H9 (cell line): ENCODE results near the gene BCAS1. TPM values are rescaled to one million over a fixed set of nuclear protein-coding genes. Genes with fewer than 3 reads are reported as not detected.

ENCODE experiments used
- DNase-seq: peaks from one replicate; pipeline ENCODE4 v3.0.0-alpha.2; 2017
- H2AFZ ChIP-seq: one replicate; pipeline ENCODE4 v1.6.1; 2013; ENCODE audit warnings: mild to moderate bottlenecking, low read length, control low read depth, moderate library complexity
- H2AK5ac ChIP-seq: 2 replicates; pipeline ENCODE4 v1.6.1; 2013; ENCODE audit warnings: low read length, control low read depth, mixed read lengths; ENCODE audit not compliant: insufficient read length
- H2BK120ac ChIP-seq: one replicate; pipeline ENCODE4 v1.6.1; 2013; ENCODE audit warnings: low read depth, mild to moderate bottlenecking, low read length, control low read depth, inconsistent platforms; ENCODE audit not compliant: poor library complexity, severe bottlenecking
- H2BK12ac ChIP-seq: 2 replicates; pipeline ENCODE4 v1.6.1; 2013; ENCODE audit warnings: low read length, control low read depth, mixed read lengths, low read depth; ENCODE audit not compliant: insufficient read length
- H2BK15ac ChIP-seq: 2 replicates; pipeline ENCODE4 v1.6.1; 2013; ENCODE audit warnings: low read depth, low read length, control low read depth
- H2BK20ac ChIP-seq: one replicate; pipeline ENCODE4 v1.6.1; 2013; ENCODE audit warnings: low read depth, mild to moderate bottlenecking, low read length, control low read depth, inconsistent platforms; ENCODE audit not compliant: poor library complexity, severe bottlenecking
- H2BK5ac ChIP-seq: 2 replicates; pipeline ENCODE4 v1.6.1; 2013; ENCODE audit warnings: low read length, control low read depth, mixed read lengths; ENCODE audit not compliant: insufficient read length
- H3K14ac ChIP-seq: 2 replicates; pipeline ENCODE4 v1.6.1; 2013; ENCODE audit warnings: low read length, control low read depth; ENCODE audit not compliant: insufficient read depth
- H3K18ac ChIP-seq: 2 replicates; pipeline ENCODE4 v1.6.1; 2013; ENCODE audit warnings: low read depth, mild to moderate bottlenecking, mixed read lengths, low read length, control low read depth; ENCODE audit not compliant: insufficient read length
- H3K23ac ChIP-seq: 2 replicates; pipeline ENCODE4 v1.6.1; 2013; ENCODE audit warnings: low read length, control low read depth, mixed read lengths, low read depth; ENCODE audit not compliant: insufficient read length
- H3K23me2 ChIP-seq: 2 replicates; pipeline ENCODE4 v1.6.1; 2013; ENCODE audit warnings: low read depth, mild to moderate bottlenecking, mixed read lengths, low read length, control low read depth; ENCODE audit not compliant: insufficient read length, poor library complexity, severe bottlenecking
- H3K27ac ChIP-seq: 2 replicates; pipeline ENCODE4 v1.5.1; 2013; ENCODE audit warnings: low read length, control low read depth, mixed read lengths, low read depth; ENCODE audit not compliant: insufficient read length
- H3K27me3 ChIP-seq: 2 replicates; pipeline ENCODE4 v1.6.1; 2013; ENCODE audit warnings: low read length, control low read depth, inconsistent platforms; ENCODE audit not compliant: insufficient read depth
- H3K4ac ChIP-seq: 2 replicates; pipeline ENCODE4 v1.6.1; 2013; ENCODE audit warnings: low read depth, mild to moderate bottlenecking, control low read depth, inconsistent platforms, low read length, moderate library complexity
- H3K4me1 ChIP-seq: 2 replicates; pipeline ENCODE4 v1.6.1; 2013; ENCODE audit warnings: low read length, control low read depth, inconsistent platforms; ENCODE audit not compliant: insufficient read depth
- H3K4me2 ChIP-seq: 2 replicates; pipeline ENCODE4 v1.6.1; 2013; ENCODE audit warnings: low read length, control low read depth, mixed read lengths; ENCODE audit not compliant: insufficient read length, insufficient read depth
- H3K56ac ChIP-seq: 2 replicates; pipeline ENCODE4 v1.6.1; 2013; ENCODE audit warnings: low read depth, mild to moderate bottlenecking, mixed read lengths, low read length, control low read depth; ENCODE audit not compliant: insufficient read length
- H3K79me1 ChIP-seq: 2 replicates; pipeline ENCODE4 v1.6.1; 2013; ENCODE audit warnings: low read depth, mild to moderate bottlenecking, moderate library complexity, low read length, control low read depth, inconsistent platforms; ENCODE audit not compliant: insufficient read depth, poor library complexity, severe bottlenecking
- H3K79me2 ChIP-seq: 2 replicates; pipeline ENCODE4 v1.6.1; 2013; ENCODE audit warnings: low read length, control low read depth, inconsistent platforms; ENCODE audit not compliant: insufficient read depth
- H3K9ac ChIP-seq: 2 replicates; pipeline ENCODE4 v1.6.1; 2013; ENCODE audit warnings: low read length, control low read depth, mixed read lengths; ENCODE audit not compliant: insufficient read length; ENCODE audit errors: extremely low read depth
- H3K9me3 ChIP-seq: one replicate; pipeline ENCODE4 v1.6.1; 2013; ENCODE audit warnings: low read depth, low read length, inconsistent platforms; ENCODE audit not compliant: control insufficient read depth
- H3T11ph ChIP-seq: one replicate; pipeline ENCODE4 v1.6.1; 2013; ENCODE audit warnings: mild to moderate bottlenecking, low read length, control low read depth, inconsistent platforms
- H4K20me1 ChIP-seq: one replicate; pipeline ENCODE4 v1.6.1; 2013; ENCODE audit not compliant: control insufficient read depth, insufficient read length, insufficient read depth
- H4K5ac ChIP-seq: 2 replicates; pipeline ENCODE4 v1.6.1; 2013; ENCODE audit warnings: low read depth, mild to moderate bottlenecking, mixed read lengths, low read length, control low read depth; ENCODE audit not compliant: insufficient read length
- H4K8ac ChIP-seq: replicated peaks from 2 replicates; pipeline ENCODE4 v1.6.1; 2013; ENCODE audit warnings: low read length, control low read depth, mixed read lengths, low read depth; ENCODE audit not compliant: insufficient read length
- H4K91ac ChIP-seq: 2 replicates; pipeline ENCODE4 v1.6.1; 2013; ENCODE audit warnings: low read depth, mild to moderate bottlenecking, moderate library complexity, mixed read lengths, low read length, control low read depth; ENCODE audit not compliant: insufficient read length
- H3K27ac Mint-ChIP-seq, 3 experiments: 2 replicates in 2 of 3; 3 replicates in 1 of 3; pipeline ENCODE4 v1.8.0; 2020 to 2021; ENCODE audit warnings: mixed read lengths in 3 of 3, mild to moderate bottlenecking in 1 of 3, moderate library complexity in 1 of 3
- H3K27me3 Mint-ChIP-seq: 2 replicates; pipeline ENCODE4 v1.8.0; 2021; ENCODE audit warnings: low read depth, mild to moderate bottlenecking, moderate library complexity, mixed read lengths
- H3K36me3 Mint-ChIP-seq, 3 experiments: 2 replicates in 2 of 3; 3 replicates in 1 of 3; pipeline ENCODE4 v1.8.0; 2020 to 2021; ENCODE audit warnings: low read depth in 3 of 3, mixed read lengths in 3 of 3; ENCODE audit not compliant: insufficient read depth in 1 of 3
- H3K4me1 Mint-ChIP-seq, 2 experiments: 2 replicates each; pipeline ENCODE4 v1.8.0; 2020; ENCODE audit warnings: mixed read lengths in 2 of 2
- H3K4me3 Mint-ChIP-seq, 2 experiments: 2 replicates in 1 of 2; 3 replicates in 1 of 2; pipeline ENCODE4 v1.8.0; 2020 to 2021; ENCODE audit warnings: mild to moderate bottlenecking in 2 of 2, mixed read lengths in 2 of 2, moderate library complexity in 1 of 2
- H3K9me3 Mint-ChIP-seq, 2 experiments: 2 replicates in 1 of 2; 3 replicates in 1 of 2; pipeline ENCODE4 v1.8.0; 2020; ENCODE audit warnings: mild to moderate bottlenecking in 2 of 2, mixed read lengths in 2 of 2, moderate library complexity in 1 of 2
- CTCF ChIP-seq: fragments of 200-600 bp; sonication (generic); conservative IDR thresholded peaks from 3 replicates; pipeline ENCODE4 v1.8.0; 2021; ENCODE audit warnings: antibody characterized with exemption, mild to moderate bottlenecking
- WGBS: extraction: QIAGEN DNeasy Blood & Tissue Kit; methylation state at CpG from one replicate; pipeline ENCODE4 v1.1.7; 2013; ENCODE audit warnings: missing lambda C conversion rate, low lambda C conversion rate, mixed read lengths; ENCODE audit not compliant: insufficient read length; ENCODE audit errors: extremely low coverage; 5-methylcytosine and 5-hydroxymethylcytosine counted together
- total RNA-seq: library from RNA; stranded (reverse); gene quantifications from 2 replicates; pipeline ENCODE4 v1.2.1, GENCODE V29; 2021

BCAS1 gene
- total RNA-seq, 1 experiment from 2014 or later: 0.15 TPM

- Histone ChIP-seq H3K4me1 (no peaks in the 10 kb centered on the region), H3K14ac (no peak overlapping the region), H3K9me3 (no peaks in the 10 kb centered on the region), H2BK20ac (no peak overlapping the region), H2AK5ac (no peak overlapping the region), H3K23ac (no peak overlapping the region), H3K4ac (no peak overlapping the region), H4K91ac (no peak overlapping the region), H3K27me3 (no peaks in the 10 kb centered on the region), H2BK120ac (no peak overlapping the region), H3K4me2 (no peak overlapping the region), H3K79me2 (no peaks in the 10 kb centered on the region), H2BK12ac (no peak overlapping the region), H3K18ac (no peak overlapping the region), H3K9ac (no peak overlapping the region), H4K8ac (no peak overlapping the region), H2BK15ac (no peak overlapping the region), H4K5ac (no peak overlapping the region), H2BK5ac (no peak overlapping the region), H3K79me1 (no peaks in the 10 kb centered on the region), H3K56ac (no peak overlapping the region), H3T11ph (no peak overlapping the region), H2AFZ (no peak overlapping the region), H3K23me2 (no peaks in the 10 kb centered on the region), H3K27ac (no peak overlapping the region), H4K20me1 (no peaks in the 10 kb centered on the region)
- H3K9me3 Mint-ChIP-seq: peaks cover 2 to 3% of the 10 kb centered on the region in 2 experiments; a peak in 2 of 5 replicates
- peaks cover 0 to 4% (median 0%) of the 10 kb centered on the region in 3 experiments; a peak in 1 of 7 replicates for H3K36me3 Mint-ChIP-seq
- H3K27me3 Mint-ChIP-seq: no peaks in the 10 kb centered on the region
- DNase-seq: no peak
- no peaks in the 10 kb centered on the region for H3K4me1 Mint-ChIP-seq
- H3K27ac Mint-ChIP-seq: no peak overlapping the region; a peak in 1 of 7 replicates
- H3K4me3 Mint-ChIP-seq: no peak overlapping the region
- WGBS: no CpG with 5 or more reads among the region's 9 CpGs
- no peak for TF ChIP-seq CTCF
Measured at GRCh38 chr20:54043076-54043967, 27.1 kb downstream of the BCAS1 start.
